ENCODE data around the gene NCKAP5.
A peak's percentile ranks its signal among the peaks of the same experiment; 100 is the strongest.

NCKAP5 gene

GRCh38 chr2:133568172-133568571, at the start of gene NCKAP5:
TSS of gene NCKAP5 (minus strand) at chr2:133568463. CDS start at chr2:133517526, 50,937 bp downstream.
- DNase-seq = no peak

- DNase-seq = no peak
These were observed 41.4 kb upstream of the NCKAP5 start for GRCh38 chr2:133609664-133610063.

GRCh38 chr2:133608291-133608690, 40.0 kb upstream of the NCKAP5 start:
- DNase-seq = no peak

GRCh38 chr2:133607679-133608078, 39.4 kb upstream of the NCKAP5 start:
- no peak for DNase-seq

- DNase-seq = no peak
These were observed 38.4 kb upstream of the NCKAP5 start for GRCh38 chr2:133606616-133607015.

- DNase-seq = no peak
These were observed 37.5 kb upstream of the NCKAP5 start for GRCh38 chr2:133605766-133606137.

GRCh38 chr2:133605011-133605765, 36.9 kb upstream of the NCKAP5 start:
- no peak for DNase-seq

- no peak for DNase-seq
These were observed 34.8 kb upstream of the NCKAP5 start for GRCh38 chr2:133603109-133603508.

- no peak for DNase-seq
These were observed 34.3 kb upstream of the NCKAP5 start for GRCh38 chr2:133602538-133602937.

- DNase-seq = no peak
These were observed 32.1 kb upstream of the NCKAP5 start for GRCh38 chr2:133600266-133600928.

GRCh38 chr2:133599811-133600210, 31.5 kb upstream of the NCKAP5 start:
- no peak for DNase-seq

- no peak for DNase-seq
These were observed 31.0 kb upstream of the NCKAP5 start for GRCh38 chr2:133599211-133599803.

- DNase-seq = no peak
These were observed 30.5 kb upstream of the NCKAP5 start for GRCh38 chr2:133598769-133599168.

- DNase-seq = no peak
These were observed 28.6 kb upstream of the NCKAP5 start for GRCh38 chr2:133596701-133597393.

GRCh38 chr2:133591164-133591563, 22.9 kb upstream of the NCKAP5 start:
- no peak for DNase-seq

GRCh38 chr2:133589456-133589855, 21.2 kb upstream of the NCKAP5 start:
- no peak for DNase-seq

- no peak for DNase-seq
These were observed 19.9 kb upstream of the NCKAP5 start for GRCh38 chr2:133588144-133588543.

- no peak for DNase-seq
These were observed 18.7 kb upstream of the NCKAP5 start for GRCh38 chr2:133586978-133587377.

- no peak for DNase-seq
These were observed 12.9 kb upstream of the NCKAP5 start for GRCh38 chr2:133581010-133581760.

GRCh38 chr2:133579274-133579673, 11.0 kb upstream of the NCKAP5 start:
- no peak for DNase-seq

- no peak for DNase-seq
These were observed 8.5 kb upstream of the NCKAP5 start for GRCh38 chr2:133576714-133577113.

- DNase-seq = no peak
These were observed 6.4 kb upstream of the NCKAP5 start for GRCh38 chr2:133574620-133575019.

- DNase-seq = peak; percentile 77
These were observed 5.9 kb upstream of the NCKAP5 start for GRCh38 chr2:133574186-133574585.
